WERI-Rb-1 (cell line): ENCODE measurements around the gene OR4E2.
"Not testable (repeated sequence)": the region's sequence is repeated elsewhere in the genome, so short reads cannot be mapped to it uniquely, and the experiment has no call there.

Experiments
- DNase-seq: peaks from one replicate; pipeline ENCODE4 v3.0.0-alpha.2; 2020
- H3K27ac ChIP-seq: fragments of 250-450 bp; sonication (Bioruptor Pico); 2 replicates; pipeline ENCODE4 v1.5.1; 2020; ENCODE audit warnings: mild to moderate bottlenecking, moderate library complexity
- H3K27me3 ChIP-seq: fragments of 250-450 bp; sonication (Bioruptor Pico); 2 replicates; pipeline ENCODE4 v1.5.1; 2021; ENCODE audit warnings: mild to moderate bottlenecking, low read depth, moderate library complexity; ENCODE audit not compliant: insufficient read depth, severe bottlenecking
- H3K36me3 ChIP-seq: fragments of 250-450 bp; sonication (Bioruptor Pico); 2 replicates; pipeline ENCODE4 v1.5.1; 2020; ENCODE audit warnings: mild to moderate bottlenecking, moderate library complexity
- H3K4me3 ChIP-seq: 2 replicates; pipeline ENCODE4 v1.5.1; 2011; ENCODE audit warnings: low read depth, mild to moderate bottlenecking, control low read depth, low read length
- H3K9me3 ChIP-seq: fragments of 250-450 bp; sonication (Bioruptor Pico); 2 replicates; pipeline ENCODE4 v1.5.1; 2021; ENCODE audit warnings: mild to moderate bottlenecking, moderate library complexity; ENCODE audit not compliant: severe bottlenecking
- TF ChIP-seq, protein P1 (sequence below): IDR thresholded peaks from 2 replicates; pipeline ENCODE4 v1.5.1; 2011; ENCODE audit warnings: low read depth, mild to moderate bottlenecking, control low read depth, inconsistent platforms, low read length

Gene OR4E2, protein sequence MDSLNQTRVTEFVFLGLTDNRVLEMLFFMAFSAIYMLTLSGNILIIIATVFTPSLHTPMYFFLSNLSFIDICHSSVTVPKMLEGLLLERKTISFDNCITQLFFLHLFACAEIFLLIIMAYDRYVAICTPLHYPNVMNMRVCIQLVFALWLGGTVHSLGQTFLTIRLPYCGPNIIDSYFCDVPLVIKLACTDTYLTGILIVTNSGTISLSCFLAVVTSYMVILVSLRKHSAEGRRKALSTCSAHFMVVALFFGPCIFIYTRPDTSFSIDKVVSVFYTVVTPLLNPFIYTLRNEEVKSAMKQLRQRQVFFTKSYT

GRCh38 chr14:21653331-21653885, at the start of gene OR4E2:
OR4E2 (plus strand) TSS chr14:21653835; CDS start chr14:21665083, 11,248 bp downstream.
- no peak for DNase-seq
- Histone ChIP-seq H3K9me3 (no peaks in the 10 kb centered on the region), H3K4me3 (no peak within 1 kb of the TSS), H3K27ac (no peak within 1 kb of the TSS), H3K27me3 (peaks cover 70% of the 10 kb centered on the region), H3K36me3 (no peaks in the 10 kb centered on the region)
- TF ChIP-seq, protein P1, sequence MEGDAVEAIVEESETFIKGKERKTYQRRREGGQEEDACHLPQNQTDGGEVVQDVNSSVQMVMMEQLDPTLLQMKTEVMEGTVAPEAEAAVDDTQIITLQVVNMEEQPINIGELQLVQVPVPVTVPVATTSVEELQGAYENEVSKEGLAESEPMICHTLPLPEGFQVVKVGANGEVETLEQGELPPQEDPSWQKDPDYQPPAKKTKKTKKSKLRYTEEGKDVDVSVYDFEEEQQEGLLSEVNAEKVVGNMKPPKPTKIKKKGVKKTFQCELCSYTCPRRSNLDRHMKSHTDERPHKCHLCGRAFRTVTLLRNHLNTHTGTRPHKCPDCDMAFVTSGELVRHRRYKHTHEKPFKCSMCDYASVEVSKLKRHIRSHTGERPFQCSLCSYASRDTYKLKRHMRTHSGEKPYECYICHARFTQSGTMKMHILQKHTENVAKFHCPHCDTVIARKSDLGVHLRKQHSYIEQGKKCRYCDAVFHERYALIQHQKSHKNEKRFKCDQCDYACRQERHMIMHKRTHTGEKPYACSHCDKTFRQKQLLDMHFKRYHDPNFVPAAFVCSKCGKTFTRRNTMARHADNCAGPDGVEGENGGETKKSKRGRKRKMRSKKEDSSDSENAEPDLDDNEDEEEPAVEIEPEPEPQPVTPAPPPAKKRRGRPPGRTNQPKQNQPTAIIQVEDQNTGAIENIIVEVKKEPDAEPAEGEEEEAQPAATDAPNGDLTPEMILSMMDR = no peak

- Histone ChIP-seq H3K4me3 (no peak overlapping the region), H3K36me3 (no peaks in the 10 kb centered on the region), H3K9me3 (no peaks in the 10 kb centered on the region), H3K27me3 (peaks cover 74% of the 10 kb centered on the region), H3K27ac (no peak overlapping the region)
- no peak for DNase-seq
- TF ChIP-seq, protein P1 = no peak
These were observed 41.3 kb upstream of the OR4E2 start for GRCh38 chr14:21612324-21612723.

- Histone ChIP-seq H3K36me3 (no peaks in the 10 kb centered on the region), H3K9me3 (no peaks in the 10 kb centered on the region), H3K27me3 (peaks cover 78% of the 10 kb centered on the region), H3K27ac (no peak overlapping the region), H3K4me3 (no peak overlapping the region)
- TF ChIP-seq, protein P1 = no peak
- no peak for DNase-seq
These were observed 39.4 kb upstream of the OR4E2 start for GRCh38 chr14:21614240-21614639.

DNA sequence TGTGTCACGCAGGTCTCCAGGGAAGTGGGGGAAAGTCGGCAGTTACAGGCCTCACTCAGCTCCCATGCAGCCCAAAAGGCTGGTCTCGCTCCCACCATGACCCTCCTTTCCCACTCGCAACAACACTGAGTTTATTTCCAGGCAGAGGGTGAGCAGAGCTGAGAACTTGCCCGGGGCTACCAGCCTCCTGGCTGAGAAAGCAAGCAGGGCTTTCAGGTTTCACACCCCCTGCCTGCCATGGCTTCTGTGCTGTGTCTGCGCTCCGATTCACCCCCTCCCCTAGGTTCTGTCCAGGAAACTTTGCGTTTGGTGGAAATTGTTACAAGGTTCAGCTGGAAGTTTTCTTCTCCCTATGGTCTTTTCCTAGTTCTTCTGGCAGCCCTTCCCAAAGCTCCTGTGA, 36.0 kb upstream of the OR4E2 start:
- Histone ChIP-seq H3K36me3 (no peaks in the 10 kb centered on the region), H3K27me3 (peaks cover 73% of the 10 kb centered on the region), H3K27ac (no peak overlapping the region), H3K9me3 (no peaks in the 10 kb centered on the region), H3K4me3 (no peak overlapping the region)
- DNase-seq = no peak
- TF ChIP-seq, protein P1 = no peak

- Histone ChIP-seq H3K4me3 (no peak overlapping the region), H3K27me3 (peaks cover 73% of the 10 kb centered on the region), H3K27ac (no peak overlapping the region), H3K9me3 (peaks cover 4% of the 10 kb centered on the region), H3K36me3 (no peaks in the 10 kb centered on the region)
- DNase-seq = no peak
- TF ChIP-seq, protein P1 = no peak
These were observed 27.0 kb upstream of the OR4E2 start for GRCh38 chr14:21626491-21627230.

DNA sequence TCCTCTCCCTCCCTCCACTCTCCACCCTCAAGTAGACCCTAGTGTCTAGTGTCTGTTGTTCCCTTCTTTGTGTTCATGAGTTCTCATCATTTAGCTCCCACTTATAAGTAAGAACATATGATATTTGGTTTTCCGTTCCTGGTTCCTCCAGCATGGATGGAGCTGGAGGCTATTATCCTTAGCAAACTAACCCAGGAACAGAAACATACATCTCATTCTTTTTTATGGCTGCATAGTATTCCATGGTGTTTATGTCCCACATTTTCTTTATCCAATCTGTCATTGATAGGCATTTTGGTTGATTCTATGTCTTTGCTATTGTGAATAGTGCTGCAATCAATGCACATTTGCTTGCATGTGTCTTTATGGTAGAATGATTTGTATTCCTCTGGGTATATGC, 23.1 kb upstream of the OR4E2 start:
- not testable (repeated sequence) for H3K36me3 ChIP-seq, DNase-seq, H3K4me3 ChIP-seq, H3K27ac ChIP-seq, H3K9me3 ChIP-seq
- peaks cover 63% of the 10 kb centered on the region for H3K27me3 ChIP-seq
